GM12874 (cell line): Measurements from ENCODE around the gene ATP6V0E1.

Experiments
- TF ChIP-seq, protein P1 (sequence below): IDR thresholded peaks from 2 replicates; pipeline ENCODE4 v1.5.1; 2011; ENCODE audit warnings: low read depth, mild to moderate bottlenecking, control low read depth, low read length, moderate library complexity; ENCODE audit not compliant: insufficient read depth

ATP6V0E1 gene

GRCh38 chr5:173042763-173043107 lies 59.2 kb downstream of the ATP6V0E1 start:
- TF ChIP-seq, protein P1, sequence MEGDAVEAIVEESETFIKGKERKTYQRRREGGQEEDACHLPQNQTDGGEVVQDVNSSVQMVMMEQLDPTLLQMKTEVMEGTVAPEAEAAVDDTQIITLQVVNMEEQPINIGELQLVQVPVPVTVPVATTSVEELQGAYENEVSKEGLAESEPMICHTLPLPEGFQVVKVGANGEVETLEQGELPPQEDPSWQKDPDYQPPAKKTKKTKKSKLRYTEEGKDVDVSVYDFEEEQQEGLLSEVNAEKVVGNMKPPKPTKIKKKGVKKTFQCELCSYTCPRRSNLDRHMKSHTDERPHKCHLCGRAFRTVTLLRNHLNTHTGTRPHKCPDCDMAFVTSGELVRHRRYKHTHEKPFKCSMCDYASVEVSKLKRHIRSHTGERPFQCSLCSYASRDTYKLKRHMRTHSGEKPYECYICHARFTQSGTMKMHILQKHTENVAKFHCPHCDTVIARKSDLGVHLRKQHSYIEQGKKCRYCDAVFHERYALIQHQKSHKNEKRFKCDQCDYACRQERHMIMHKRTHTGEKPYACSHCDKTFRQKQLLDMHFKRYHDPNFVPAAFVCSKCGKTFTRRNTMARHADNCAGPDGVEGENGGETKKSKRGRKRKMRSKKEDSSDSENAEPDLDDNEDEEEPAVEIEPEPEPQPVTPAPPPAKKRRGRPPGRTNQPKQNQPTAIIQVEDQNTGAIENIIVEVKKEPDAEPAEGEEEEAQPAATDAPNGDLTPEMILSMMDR = no peak

- TF ChIP-seq, protein P1 = no peak
These were observed 61.9 kb downstream of the ATP6V0E1 start for GRCh38 chr5:173045474-173045873.

DNA sequence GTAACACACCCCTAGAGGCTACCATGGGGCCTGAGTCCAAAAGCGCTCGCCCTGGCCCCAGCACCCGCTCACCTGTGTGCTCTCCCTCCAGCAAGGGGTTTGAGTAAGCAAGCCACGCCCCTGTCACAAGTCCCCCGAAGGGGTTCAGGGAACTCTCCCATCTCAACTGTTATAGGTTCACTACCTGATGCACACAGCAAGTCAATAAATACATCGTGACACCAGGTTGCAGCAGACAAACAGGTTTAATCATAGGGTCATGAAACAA lies 64.2 kb downstream of the ATP6V0E1 start:
- TF ChIP-seq, protein P1 = no peak

GRCh38 chr5:173050791-173051190 lies 67.2 kb downstream of the ATP6V0E1 start:
- TF ChIP-seq, protein P1 = no peak

DNA sequence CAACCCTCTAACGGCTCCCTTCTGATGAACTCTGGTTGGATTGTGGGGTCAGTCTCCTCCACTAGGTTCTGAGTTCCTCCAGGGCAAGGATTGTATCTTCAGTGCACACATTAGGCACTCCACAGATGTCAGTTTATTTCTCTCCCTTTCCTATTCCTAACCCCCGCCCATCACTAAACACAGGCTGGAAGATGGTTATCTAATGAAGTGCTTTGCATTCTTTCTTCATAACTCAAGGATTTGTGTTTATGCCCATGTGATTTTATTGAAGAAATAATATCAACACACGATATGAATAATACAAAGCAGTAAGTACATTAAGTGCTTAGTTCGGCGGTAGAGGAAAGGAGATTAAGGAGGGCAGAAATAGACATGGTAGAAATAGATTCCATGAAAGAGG lies 68.2 kb downstream of the ATP6V0E1 start:
- TF ChIP-seq, protein P1 = no peak

DNA sequence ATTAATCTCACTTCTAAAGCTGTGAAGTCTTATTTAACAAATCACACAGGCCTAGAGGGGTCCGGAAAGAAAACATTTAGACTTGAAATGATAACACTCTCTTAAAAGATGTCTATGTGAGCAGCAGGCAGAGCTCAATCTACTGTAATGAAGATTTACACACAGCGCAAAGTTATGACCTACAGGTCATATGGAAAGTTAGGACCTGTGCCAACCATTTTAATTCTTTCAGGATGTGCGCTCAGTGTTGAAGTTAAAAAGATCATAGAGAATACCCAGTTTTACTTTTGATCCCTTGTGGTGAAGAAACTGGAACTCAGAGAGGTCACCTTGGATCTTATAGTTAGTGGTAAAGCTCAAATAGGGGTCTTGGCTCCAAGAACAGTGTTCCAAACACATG lies 69.5 kb downstream of the ATP6V0E1 start:
- TF ChIP-seq, protein P1 = no peak

- TF ChIP-seq, protein P1 = no peak
These were observed 71.6 kb downstream of the ATP6V0E1 start for GRCh38 chr5:173055042-173055721.

GRCh38 chr5:173055722-173055982 lies 72.1 kb downstream of the ATP6V0E1 start:
- TF ChIP-seq, protein P1 = no peak
